ENCODE measurements around the gene DOC2B. TPM values are rescaled to one million over a fixed set of nuclear protein-coding genes. Genes with fewer than 3 reads are reported as not detected.
"Not testable (repeated sequence)": the region's sequence is repeated elsewhere in the genome, so short reads cannot be mapped to it uniquely, and the experiment has no call there.

DOC2B gene
- polyA plus RNA-seq, 1 donor = 4.5 TPM

- no peak for DNase-seq (ENCODE audit: low read depth)
Observed at GRCh38 chr17:192666-193425, 11.4 kb upstream of the DOC2B start.

GRCh38 chr17:189444-189843 is 8.0 kb upstream of the DOC2B start:
- DNase-seq (ENCODE audit: low read depth) = no peak

GRCh38 chr17:187130-187529 is 5.7 kb upstream of the DOC2B start:
- no peak for DNase-seq (ENCODE audit: low read depth)

GRCh38 chr17:185445-186138 is 4.1 kb upstream of the DOC2B start:
- DNase-seq (ENCODE audit: low read depth) = no peak

- no peak for DNase-seq (ENCODE audit: low read depth)
Observed at GRCh38 chr17:183021-183420, 1.6 kb upstream of the DOC2B start.

- no peak for DNase-seq (ENCODE audit: low read depth)
Observed at GRCh38 chr17:182050-182751, 751 bp upstream of the DOC2B start.

GRCh38 chr17:180381-181244 is 837 bp downstream of the DOC2B start:
- no peak for DNase-seq (ENCODE audit: low read depth)

- no peak for DNase-seq (ENCODE audit: low read depth)
Observed at GRCh38 chr17:179781-180380, 1.6 kb downstream of the DOC2B start.

- no peak for DNase-seq (ENCODE audit: low read depth)
Observed at GRCh38 chr17:179066-179432, 2.4 kb downstream of the DOC2B start.

GRCh38 chr17:178292-179065 is 3.0 kb downstream of the DOC2B start:
- no peak for DNase-seq (ENCODE audit: low read depth)

GRCh38 chr17:177762-178161 is 3.7 kb downstream of the DOC2B start:
- no peak for DNase-seq (ENCODE audit: low read depth)

- DNase-seq (ENCODE audit: low read depth) = no peak
Observed at GRCh38 chr17:177155-177554, 4.3 kb downstream of the DOC2B start.

GRCh38 chr17:173166-173911 is 8.1 kb downstream of the DOC2B start:
- DNase-seq (ENCODE audit: low read depth) = no peak

- DNase-seq (ENCODE audit: low read depth) = no peak
Observed at GRCh38 chr17:172401-172800, 9.0 kb downstream of the DOC2B start.

GRCh38 chr17:171871-172270 is 9.6 kb downstream of the DOC2B start:
- no peak for DNase-seq (ENCODE audit: low read depth)

GRCh38 chr17:170130-170670 is 11.2 kb downstream of the DOC2B start:
- no peak for DNase-seq (ENCODE audit: low read depth)

- DNase-seq (ENCODE audit: low read depth) = not testable (repeated sequence)
Observed at GRCh38 chr17:168614-169013, 12.8 kb downstream of the DOC2B start.

- no peak for DNase-seq (ENCODE audit: low read depth)
Observed at GRCh38 chr17:165939-166338, 15.5 kb downstream of the DOC2B start.

Measured in forelimb muscle (tissue), 1 donor.